ENCODE results near the gene NOC2L. TPM values are rescaled to one million over a fixed set of nuclear protein-coding genes. Genes with fewer than 3 reads are reported as not detected.

NOC2L gene
- total RNA-seq, 1 donor from 2014 or later = 150 TPM

DNA sequence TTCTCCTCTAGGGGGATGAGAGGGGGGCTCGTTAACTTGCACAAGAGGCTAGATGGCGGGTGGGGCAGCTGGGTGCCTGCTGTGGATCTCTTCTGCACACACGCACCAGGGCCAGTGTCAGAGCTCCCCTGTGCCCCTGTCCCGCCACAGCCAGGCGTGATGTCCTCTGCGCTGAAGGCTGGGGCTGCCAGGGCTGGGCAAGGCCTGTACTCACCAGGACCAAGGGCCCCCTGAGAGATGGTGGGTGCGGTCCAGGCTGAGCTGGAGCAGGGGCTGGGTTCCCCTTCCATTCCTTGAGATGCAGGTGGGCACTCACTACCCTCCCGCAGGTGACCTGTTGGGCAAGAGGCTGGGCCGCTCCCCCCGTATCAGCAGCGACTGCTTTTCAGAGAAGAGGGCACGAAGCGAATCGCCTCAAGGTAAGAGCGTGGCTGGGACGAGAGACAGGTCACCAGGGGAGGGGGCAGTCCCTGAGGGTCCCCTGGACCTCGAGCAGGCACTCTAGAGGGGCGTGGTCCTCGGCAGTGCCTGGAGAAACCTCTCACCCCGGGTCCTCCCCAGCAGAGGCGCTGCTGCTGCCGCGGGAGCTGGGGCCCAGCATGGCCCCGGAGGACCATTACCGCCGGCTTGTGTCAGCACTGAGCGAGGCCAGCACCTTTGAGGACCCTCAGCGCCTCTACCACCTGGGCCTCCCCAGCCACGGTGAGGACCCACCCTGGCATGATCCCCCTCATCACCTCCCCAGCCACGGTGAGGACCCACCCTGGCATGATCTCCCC lies 20.2 kb downstream of the NOC2L start:
- no peak overlapping the region for H3K4me3 Mint-ChIP-seq (ENCODE audit: low read depth)
- no peaks in the 10 kb centered on the region for H3K9me3 Mint-ChIP-seq
- peaks cover 39% of the 10 kb centered on the region for H3K27me3 Mint-ChIP-seq (ENCODE audit: low read depth)
- H3K36me3 Mint-ChIP-seq (ENCODE audit: low read depth) = peaks cover 5% of the 10 kb centered on the region
- intact Hi-C loops (cut with micrococcal nuclease) = no loop called here
- no peak overlapping the region for H3K27ac Mint-ChIP-seq
- no peak for DNase-seq (ENCODE audit: low spot score)
- H3K4me1 Mint-ChIP-seq (ENCODE audit: low read depth) = peaks cover 3% of the 10 kb centered on the region

DNA sequence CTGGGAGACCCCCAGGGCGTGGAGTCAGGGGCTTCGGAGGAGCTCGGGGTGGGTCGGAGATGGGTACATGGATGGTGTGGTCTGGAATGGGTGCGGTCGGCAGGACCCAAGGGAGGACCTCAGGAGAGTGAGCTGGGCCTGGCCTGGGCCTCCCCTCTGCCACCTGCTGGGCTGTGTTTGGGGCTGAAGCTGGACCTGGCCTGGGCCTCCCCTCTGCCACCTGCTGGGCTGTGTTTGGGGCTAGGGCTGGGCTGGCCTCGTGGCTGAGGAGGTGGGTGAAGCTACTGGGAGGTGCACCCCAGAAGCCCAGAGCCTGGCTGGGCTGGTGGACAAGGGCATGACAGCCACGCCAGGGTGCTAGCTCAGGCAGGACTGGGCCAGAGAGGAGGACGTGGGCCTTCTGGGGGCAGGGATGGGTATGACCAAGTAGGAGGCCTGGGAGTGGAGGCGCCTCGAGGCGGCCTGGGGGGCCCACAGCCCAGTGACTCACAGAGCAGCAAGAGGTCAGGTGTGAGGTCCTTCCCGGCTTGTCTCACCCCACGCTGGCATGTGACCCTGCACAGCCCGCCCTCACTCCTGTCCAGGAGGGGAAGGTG lies 20.9 kb downstream of the NOC2L start:
- Mint-ChIP-seq H3K9me3 (no peaks in the 10 kb centered on the region), H3K27ac (no peak overlapping the region), H3K27me3 (ENCODE audit: low read depth) (peaks cover 41% of the 10 kb centered on the region), H3K4me3 (ENCODE audit: low read depth) (no peak overlapping the region), H3K4me1 (ENCODE audit: low read depth) (peaks cover 3% of the 10 kb centered on the region), H3K36me3 (ENCODE audit: low read depth) (peaks cover 2% of the 10 kb centered on the region)
- intact Hi-C loops (cut with micrococcal nuclease) = no loop called here
- DNase-seq (ENCODE audit: low spot score) = no peak

DNA sequence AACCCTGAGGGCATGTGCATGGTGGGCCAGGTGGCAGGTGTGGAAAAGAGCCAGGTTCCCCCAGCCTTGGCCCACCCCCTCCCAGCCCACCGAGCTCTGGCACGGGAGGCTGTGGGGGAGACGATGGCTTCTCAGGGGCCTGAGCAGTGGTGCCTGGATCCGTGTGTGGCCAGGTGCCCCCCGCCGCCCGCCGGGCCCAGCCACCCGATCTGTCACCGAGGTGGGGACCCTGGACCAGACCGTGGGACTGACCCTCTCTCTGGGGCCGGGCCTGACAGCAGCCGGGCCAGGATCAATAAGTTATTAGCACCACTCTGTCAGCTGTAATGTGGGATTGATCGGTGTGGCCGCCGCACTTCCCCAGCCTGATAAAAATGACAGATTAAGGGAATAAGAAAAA lies 21.5 kb downstream of the NOC2L start:
- Mint-ChIP-seq H3K27me3 (ENCODE audit: low read depth) (peaks cover 42% of the 10 kb centered on the region), H3K9me3 (no peaks in the 10 kb centered on the region), H3K4me3 (ENCODE audit: low read depth) (no peak overlapping the region), H3K27ac (no peak overlapping the region), H3K36me3 (ENCODE audit: low read depth) (no peaks in the 10 kb centered on the region), H3K4me1 (ENCODE audit: low read depth) (peaks cover 3% of the 10 kb centered on the region)
- intact Hi-C loops (cut with micrococcal nuclease) = no loop called here
- no peak for DNase-seq (ENCODE audit: low spot score)

DNA sequence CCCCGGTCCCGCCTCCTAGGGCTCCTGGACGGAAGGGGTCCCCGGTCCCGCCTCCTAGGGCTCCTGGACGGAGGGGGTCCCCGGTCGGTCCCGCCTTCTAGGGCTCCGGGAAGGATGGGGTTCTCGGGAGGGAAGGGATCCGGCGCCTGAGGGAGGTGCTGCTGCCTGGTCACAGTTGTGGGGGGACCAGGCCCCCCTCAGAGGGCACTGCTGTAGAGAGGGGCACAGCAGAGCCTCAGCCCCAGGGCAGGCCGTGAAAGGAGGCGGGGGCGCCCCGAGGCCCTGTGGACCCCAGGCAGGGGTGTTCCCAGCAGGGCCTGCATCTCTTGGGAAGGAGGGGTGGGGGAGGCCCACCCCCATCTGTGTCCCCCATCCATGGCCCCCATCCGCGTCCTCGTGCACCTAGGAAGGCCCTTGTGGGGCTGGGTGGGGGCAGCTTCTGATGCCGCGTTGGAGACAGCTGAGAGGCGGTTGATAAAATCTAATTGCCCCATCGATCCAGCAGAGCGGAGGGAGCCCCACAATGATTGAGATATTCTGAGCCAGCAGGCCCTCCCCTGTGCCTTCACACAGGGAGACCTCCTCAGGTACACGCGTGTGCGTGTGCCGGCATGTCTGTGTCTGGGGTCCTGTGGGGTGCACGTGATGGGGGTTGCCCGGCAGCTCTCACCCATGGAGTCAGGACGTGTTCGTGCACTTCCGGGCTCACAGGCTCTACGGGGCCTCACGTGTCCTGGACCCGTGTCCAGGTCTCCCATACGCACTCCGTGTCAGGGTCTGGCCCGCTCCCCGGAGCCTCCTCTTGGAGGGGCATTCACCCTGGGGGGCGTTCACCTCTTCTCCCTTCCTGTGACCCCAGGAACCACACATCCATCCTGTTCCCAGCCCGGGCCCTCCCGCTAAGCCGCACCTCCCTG lies 22.4 kb downstream of the NOC2L start:
- H3K9me3 Mint-ChIP-seq = no peaks in the 10 kb centered on the region
- H3K27me3 Mint-ChIP-seq (ENCODE audit: low read depth) = peaks cover 43% of the 10 kb centered on the region
- peaks cover 3% of the 10 kb centered on the region for H3K4me1 Mint-ChIP-seq (ENCODE audit: low read depth)
- H3K36me3 Mint-ChIP-seq (ENCODE audit: low read depth) = no peaks in the 10 kb centered on the region
- intact Hi-C loops (cut with micrococcal nuclease) = no loop called here
- no peak overlapping the region for H3K27ac Mint-ChIP-seq
- no peak for DNase-seq (ENCODE audit: low spot score)
- no peak overlapping the region for H3K4me3 Mint-ChIP-seq (ENCODE audit: low read depth)

DNA sequence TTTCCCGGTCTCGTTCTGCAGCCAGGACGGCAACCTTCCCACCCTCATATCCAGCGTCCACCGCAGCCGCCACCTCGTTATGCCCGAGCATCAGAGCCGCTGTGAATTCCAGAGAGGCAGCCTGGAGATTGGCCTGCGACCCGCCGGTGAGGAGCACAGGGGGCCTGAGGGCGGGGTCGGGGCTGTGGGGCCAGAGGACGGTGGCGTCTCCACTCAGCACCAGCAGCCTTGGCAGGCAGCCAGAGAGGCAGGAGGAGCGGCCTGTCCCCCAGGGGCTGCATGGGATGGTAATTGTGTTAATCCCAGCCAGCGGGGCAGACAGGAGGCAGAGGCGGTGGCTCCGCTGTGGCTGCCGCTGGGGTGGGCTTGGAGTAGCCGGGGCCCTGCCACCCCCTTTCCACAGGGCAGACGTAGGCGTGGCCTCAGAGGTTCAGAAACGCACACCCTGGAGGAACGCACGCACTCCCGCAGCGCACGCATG lies 23.3 kb downstream of the NOC2L start:
- Mint-ChIP-seq H3K9me3 (no peaks in the 10 kb centered on the region), H3K27me3 (ENCODE audit: low read depth) (peaks cover 43% of the 10 kb centered on the region), H3K36me3 (ENCODE audit: low read depth) (no peaks in the 10 kb centered on the region), H3K27ac (no peak overlapping the region), H3K4me3 (ENCODE audit: low read depth) (no peak overlapping the region), H3K4me1 (ENCODE audit: low read depth) (no peaks in the 10 kb centered on the region)
- no peak for DNase-seq (ENCODE audit: low spot score)
- intact Hi-C loops (cut with micrococcal nuclease) = no loop called here

DNA sequence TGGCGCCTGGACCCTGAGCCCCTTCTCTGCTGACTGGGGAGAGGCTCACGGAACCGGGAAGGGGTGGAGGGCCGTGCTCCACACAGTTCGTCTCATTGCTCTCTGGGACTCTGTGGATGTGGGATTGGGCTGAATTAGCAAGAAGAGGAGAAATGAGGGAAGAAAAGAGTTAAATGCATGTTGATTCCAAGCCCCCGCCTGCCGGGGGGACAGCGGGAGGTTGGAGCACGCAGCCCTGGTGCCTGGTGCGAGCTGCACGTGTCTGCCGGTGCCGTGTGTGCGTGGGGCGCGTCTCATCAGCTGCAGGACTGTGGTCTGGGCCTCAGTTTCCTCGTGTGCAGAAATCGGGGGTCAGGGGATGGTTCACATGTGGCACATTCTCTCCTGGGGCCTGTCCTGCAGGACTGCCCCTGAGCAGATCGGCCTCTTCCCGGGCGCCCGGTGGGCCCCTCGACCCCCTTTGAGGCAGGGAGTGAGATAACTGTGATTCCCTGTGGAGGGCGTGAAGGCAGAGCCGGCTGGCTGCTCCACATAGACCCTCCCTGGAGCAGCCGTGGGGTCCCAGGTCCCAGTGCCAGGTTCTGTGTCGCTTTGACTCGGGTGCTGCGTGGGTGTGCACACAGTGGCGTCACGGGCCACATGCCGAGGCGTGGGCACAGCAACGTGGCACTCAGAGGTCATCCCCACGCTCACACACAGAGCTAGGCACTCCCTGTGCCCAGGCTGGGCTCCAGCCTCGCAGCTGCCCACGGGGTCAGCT lies 23.9 kb downstream of the NOC2L start:
- Mint-ChIP-seq H3K4me3 (ENCODE audit: low read depth) (no peak overlapping the region), H3K9me3 (no peaks in the 10 kb centered on the region), H3K4me1 (ENCODE audit: low read depth) (no peaks in the 10 kb centered on the region), H3K36me3 (ENCODE audit: low read depth) (no peaks in the 10 kb centered on the region), H3K27me3 (ENCODE audit: low read depth) (peaks cover 40% of the 10 kb centered on the region), H3K27ac (no peak overlapping the region)
- intact Hi-C loops (cut with micrococcal nuclease) = no loop called here
- DNase-seq (ENCODE audit: low spot score) = no peak

DNA sequence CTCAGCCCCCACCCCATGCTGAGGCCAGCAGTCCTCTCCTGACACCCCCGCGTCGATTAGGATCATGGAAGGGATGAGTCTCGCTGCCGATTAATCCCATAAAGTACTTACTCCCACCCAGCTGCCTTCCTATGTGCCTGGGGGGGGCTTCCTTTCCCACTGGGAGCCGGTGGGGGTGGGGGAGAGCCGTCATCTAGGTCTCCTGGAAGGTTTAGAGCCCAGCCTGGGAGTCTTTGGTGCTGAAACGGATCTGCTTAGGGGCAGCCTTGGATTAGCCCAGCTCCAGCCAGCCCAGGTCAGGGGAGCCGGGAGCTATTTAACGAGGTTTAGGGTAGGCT lies 25.5 kb downstream of the NOC2L start:
- Mint-ChIP-seq H3K27ac (no peak overlapping the region), H3K36me3 (ENCODE audit: low read depth) (no peaks in the 10 kb centered on the region)

DNA sequence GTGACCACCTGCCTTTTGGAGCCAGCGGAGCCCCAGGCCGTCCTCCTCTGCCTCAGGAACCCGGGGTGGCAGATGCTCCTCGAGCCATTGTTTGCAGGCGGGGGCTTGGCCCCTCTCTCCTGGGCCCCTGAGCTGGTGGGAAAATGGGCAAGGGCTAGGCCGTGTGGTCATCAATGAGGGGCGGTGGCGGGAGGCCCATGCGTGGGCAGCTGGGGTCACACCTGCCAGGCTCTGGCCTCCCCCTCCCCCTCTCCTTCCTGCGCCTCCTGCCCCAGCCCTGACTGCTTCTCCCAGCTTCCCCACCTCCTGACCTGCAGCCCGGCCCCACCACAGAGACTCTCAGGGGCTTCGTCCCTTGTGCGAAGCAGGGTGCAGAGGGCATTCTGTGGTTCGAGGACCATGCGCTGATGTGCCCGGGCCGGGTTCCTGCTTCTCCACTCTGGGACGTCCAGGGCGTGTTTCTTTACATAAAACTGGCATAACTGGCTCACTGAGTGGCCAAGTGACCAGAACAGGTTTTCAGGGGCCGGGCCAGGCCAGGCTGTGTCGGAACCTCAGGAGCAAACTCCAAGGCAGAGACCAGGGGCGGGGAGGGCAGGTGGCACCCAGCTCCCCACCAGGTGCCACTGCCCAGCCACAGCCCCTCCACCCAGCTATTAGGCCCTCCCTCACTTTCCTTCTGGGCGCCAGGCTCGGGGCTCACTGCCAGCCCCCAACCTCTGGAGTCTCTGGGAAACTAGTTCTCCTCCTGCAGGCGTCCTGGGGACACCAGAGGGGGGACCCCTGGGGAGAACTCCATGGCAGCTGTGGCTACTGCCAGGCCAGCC lies 26.1 kb downstream of the NOC2L start:
- Mint-ChIP-seq H3K27me3 (ENCODE audit: low read depth) (peaks cover 35% of the 10 kb centered on the region), H3K27ac (no peak overlapping the region), H3K4me1 (ENCODE audit: low read depth) (no peaks in the 10 kb centered on the region), H3K9me3 (no peaks in the 10 kb centered on the region), H3K36me3 (ENCODE audit: low read depth) (no peaks in the 10 kb centered on the region), H3K4me3 (ENCODE audit: low read depth) (no peak overlapping the region)
- DNase-seq (ENCODE audit: low spot score) = no peak
- intact Hi-C loops (cut with micrococcal nuclease) = no loop called here

More for the DNA sequence above, 25.5 kb downstream of the NOC2L start:
- Mint-ChIP-seq H3K27me3 (ENCODE audit: low read depth) (peaks cover 41% of the 10 kb centered on the region), H3K4me1 (ENCODE audit: low read depth) (no peaks in the 10 kb centered on the region), H3K9me3 (no peaks in the 10 kb centered on the region), H3K4me3 (ENCODE audit: low read depth) (no peak overlapping the region)
- intact Hi-C loops (cut with micrococcal nuclease) = no loop called here
- DNase-seq (ENCODE audit: low spot score) = no peak

DNA sequence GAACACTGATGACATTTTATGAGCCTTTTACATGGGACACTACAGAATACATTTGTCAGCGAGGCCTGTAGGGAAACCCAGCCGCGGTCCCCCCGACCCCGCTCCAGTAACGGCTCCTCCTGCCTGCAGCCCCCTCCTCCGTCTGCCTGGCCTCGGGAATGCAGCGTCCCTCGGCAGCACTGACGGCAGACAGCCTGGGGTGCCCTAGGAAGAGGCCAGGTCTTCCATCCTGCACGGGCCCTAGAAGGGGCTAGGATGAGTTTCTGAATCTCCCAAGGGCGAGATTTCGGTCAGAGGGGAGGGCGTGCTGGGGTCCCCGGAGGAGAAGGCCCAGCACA lies 26.9 kb downstream of the NOC2L start:
- Mint-ChIP-seq H3K9me3 (no peaks in the 10 kb centered on the region), H3K36me3 (ENCODE audit: low read depth) (no peaks in the 10 kb centered on the region), H3K4me3 (ENCODE audit: low read depth) (no peak overlapping the region), H3K27me3 (ENCODE audit: low read depth) (peaks cover 39% of the 10 kb centered on the region), H3K4me1 (ENCODE audit: low read depth) (no peaks in the 10 kb centered on the region), H3K27ac (no peak overlapping the region)
- intact Hi-C loops (cut with micrococcal nuclease) = no loop called here
- DNase-seq (ENCODE audit: low spot score) = no peak

DNA sequence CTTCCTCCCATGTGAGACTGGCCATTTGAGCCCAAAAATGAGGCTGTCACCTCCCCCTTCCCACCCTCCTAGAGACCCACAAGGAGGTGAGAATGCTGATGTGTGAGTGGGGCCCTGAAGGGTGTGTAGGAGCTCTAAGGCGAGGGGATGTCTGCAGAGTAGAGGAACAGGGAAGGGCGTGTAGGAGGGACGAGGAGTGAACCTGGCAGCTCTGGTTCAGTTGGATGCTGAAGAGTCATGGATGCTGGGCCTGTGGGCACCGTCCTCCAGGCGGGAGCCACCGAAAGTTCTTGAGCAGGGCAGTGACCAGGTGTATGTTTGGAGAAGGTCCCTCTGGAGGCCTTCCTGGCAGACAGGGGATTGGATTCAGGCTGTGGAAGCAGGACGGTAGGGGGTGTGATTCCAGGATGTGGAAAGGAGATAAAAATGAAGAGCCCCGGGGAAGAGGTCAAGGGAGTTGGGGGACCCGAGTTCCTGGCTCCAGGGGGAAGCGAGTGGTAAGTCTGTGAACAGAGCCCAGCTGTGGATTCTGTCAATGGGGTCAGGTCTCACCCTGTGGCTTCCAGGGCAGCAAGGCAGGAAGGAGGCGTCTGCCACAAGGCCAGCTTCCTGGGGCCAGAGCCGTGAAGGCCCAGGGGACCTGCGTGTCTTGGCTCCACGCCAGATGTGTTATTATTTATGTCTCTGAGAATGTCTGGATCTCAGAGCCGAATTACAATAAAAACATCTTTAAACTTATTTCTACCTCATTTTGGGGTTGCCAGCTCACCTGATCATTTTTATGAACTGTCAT lies 27.5 kb downstream of the NOC2L start:
- Mint-ChIP-seq H3K4me1 (ENCODE audit: low read depth) (no peaks in the 10 kb centered on the region), H3K27ac (no peak overlapping the region), H3K9me3 (no peaks in the 10 kb centered on the region), H3K27me3 (ENCODE audit: low read depth) (peaks cover 41% of the 10 kb centered on the region), H3K4me3 (ENCODE audit: low read depth) (no peak overlapping the region), H3K36me3 (ENCODE audit: low read depth) (no peaks in the 10 kb centered on the region)
- intact Hi-C loops (cut with micrococcal nuclease) = no loop called here
- DNase-seq (ENCODE audit: low spot score) = no peak

DNA sequence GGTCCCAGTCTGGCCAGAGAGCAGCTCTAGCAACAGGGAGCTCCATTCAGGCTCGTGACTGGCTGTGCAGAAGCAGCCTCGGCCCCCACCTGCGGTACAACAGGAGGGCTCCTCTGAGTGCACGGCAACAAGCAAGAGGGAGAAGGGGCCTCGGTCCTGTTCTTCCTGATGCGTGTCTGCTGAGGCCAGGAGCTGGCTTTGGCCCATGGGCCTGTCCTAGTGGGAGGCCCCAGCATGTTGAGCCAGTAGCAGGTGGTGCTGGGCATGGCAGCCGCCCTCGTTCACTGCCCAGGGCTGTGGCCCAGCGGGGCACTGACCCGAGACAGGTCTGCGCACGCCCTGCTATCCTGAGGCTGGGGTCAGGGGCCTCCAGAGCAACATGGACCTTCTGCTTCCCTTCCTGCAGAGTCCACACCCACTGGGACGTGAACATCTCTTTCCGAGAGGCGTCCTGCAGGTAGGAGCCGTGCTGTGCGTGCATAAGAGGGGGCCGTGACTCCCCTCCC lies 28.4 kb downstream of the NOC2L start:
- H3K27me3 Mint-ChIP-seq (ENCODE audit: low read depth) = peaks cover 47% of the 10 kb centered on the region
- H3K4me3 Mint-ChIP-seq (ENCODE audit: low read depth) = no peak overlapping the region
- H3K4me1 Mint-ChIP-seq (ENCODE audit: low read depth) = no peaks in the 10 kb centered on the region
- no peak overlapping the region for H3K27ac Mint-ChIP-seq
- intact Hi-C loops (cut with micrococcal nuclease) = no loop called here
- no peaks in the 10 kb centered on the region for H3K36me3 Mint-ChIP-seq (ENCODE audit: low read depth)
- no peaks in the 10 kb centered on the region for H3K9me3 Mint-ChIP-seq
- DNase-seq (ENCODE audit: low spot score) = no peak
